DOHH2 (cell line): ENCODE data around the gene PES1.

Experiments used
- CTCF ChIP-seq: fragments of 200-600 bp; sonication (generic); IDR thresholded peaks from one replicate; pipeline ENCODE4 v1.5.1; 2014; ENCODE audit warnings: antibody characterized with exemption, mild to moderate bottlenecking, low read depth, low read length; ENCODE audit not compliant: poor library complexity, severe bottlenecking
- EZH2phosphoT487 ChIP-seq: fragments of 200-600 bp; sonication (generic); IDR thresholded peaks from 2 replicates; pipeline ENCODE4 v1.6.1; 2017; ENCODE audit warnings: borderline replicate concordance, mild to moderate bottlenecking, antibody characterized with exemption, low read length, moderate library complexity, mixed read lengths

GRCh38 chr22:30582788-30583545, 8.7 kb downstream of the PES1 start:
- TF ChIP-seq CTCF (no peak), EZH2phosphoT487 (no peak)
